HG03103 (cell line): ENCODE results near the gene VWC2.
"Not testable (repeated sequence)": the region's sequence is repeated elsewhere in the genome, so short reads cannot be mapped to it uniquely, and the experiment has no call there.

Source experiments
- ATAC-seq: cut with Tn5 transposase; IDR thresholded peaks from one replicate; pipeline ENCODE4 v1.9.1; 2021; ENCODE audit warnings: low read depth; ENCODE audit not compliant: unreplicated experiment

Gene VWC2

DNA sequence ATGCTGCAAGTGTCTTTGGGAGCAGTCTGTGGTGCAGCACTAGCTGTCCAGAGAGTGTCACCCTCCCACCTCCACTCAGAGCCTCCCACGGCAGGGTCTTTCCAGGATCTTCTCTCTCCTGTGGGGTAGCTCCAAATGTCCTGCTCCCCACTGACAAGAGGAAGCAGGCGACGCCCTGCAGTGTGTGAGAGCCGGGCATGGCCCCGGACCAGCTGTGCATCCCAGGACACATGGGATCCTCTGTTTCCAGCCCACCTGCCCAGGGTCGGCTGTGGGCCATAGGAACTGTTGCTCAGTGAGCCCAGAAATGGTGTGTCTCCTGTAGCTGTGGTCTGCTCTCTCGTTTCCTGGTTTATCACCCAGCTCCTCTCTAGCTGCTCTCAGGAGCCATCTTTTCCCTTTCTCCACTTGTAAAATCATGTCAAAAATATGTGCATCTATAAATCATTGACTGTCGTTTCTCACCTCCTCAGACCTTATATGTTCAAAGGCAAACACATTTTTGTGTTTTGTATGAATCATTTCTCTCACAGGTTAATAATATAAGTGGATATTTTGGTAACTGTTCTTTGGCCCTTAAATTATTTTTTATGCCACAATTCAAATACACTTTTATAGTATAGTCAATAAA lies 74.9 kb downstream of the VWC2 start:
- ATAC-seq, result no peak

- ATAC-seq, result no peak
Observed at GRCh38 chr7:49850921-49851613, 77.6 kb downstream of the VWC2 start.

- not testable (repeated sequence) for ATAC-seq
Observed at GRCh38 chr7:49851614-49851934, 78.1 kb downstream of the VWC2 start.

DNA sequence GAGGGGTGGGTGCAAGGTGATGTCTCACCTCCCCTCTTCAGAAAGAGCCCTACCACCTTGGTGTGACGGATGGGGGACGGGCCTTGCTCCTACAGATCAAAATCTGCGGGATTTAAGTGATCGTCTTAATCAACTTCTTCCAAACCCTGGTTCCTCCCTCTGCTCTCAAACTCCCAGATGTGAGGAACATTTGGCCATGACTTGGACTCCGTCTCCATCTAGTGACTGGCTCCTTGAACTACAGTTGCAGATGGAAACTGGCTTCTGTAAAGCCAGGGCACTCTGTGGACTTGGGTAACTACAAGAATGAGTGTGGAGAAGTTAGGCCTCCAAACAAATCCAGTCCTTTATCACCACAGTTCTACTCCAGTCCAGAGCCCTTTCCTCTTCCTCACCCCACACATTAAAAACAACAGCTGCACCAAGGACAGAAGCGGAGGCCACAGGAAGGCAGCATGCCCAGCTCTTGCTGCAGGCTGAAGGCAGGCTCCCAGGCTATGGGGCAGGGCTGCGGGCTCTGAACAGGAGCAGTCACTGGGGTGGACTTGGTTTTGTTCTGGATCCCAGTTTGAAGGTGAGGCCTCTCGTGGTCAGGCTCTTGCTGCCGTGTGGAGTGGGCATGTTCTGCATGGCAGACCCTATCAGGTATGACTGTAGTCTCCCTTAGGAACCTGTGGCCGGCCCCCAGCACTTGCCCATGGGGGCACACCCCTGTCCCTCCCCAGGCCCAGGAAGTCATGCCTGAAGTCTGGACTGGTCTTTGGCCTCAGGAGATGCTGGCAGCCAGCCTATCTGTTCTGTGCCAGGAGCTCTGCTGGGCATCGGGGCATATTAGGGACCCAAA lies 79.4 kb downstream of the VWC2 start:
- ATAC-seq, result peak; percentile 69

GRCh38 chr7:49855281-49855980 lies 82.0 kb downstream of the VWC2 start:
- no peak for ATAC-seq

- no peak for ATAC-seq
Observed at GRCh38 chr7:49860293-49860692, 86.9 kb downstream of the VWC2 start.

- no peak for ATAC-seq
Observed at GRCh38 chr7:49866076-49866735, 92.8 kb downstream of the VWC2 start.

DNA sequence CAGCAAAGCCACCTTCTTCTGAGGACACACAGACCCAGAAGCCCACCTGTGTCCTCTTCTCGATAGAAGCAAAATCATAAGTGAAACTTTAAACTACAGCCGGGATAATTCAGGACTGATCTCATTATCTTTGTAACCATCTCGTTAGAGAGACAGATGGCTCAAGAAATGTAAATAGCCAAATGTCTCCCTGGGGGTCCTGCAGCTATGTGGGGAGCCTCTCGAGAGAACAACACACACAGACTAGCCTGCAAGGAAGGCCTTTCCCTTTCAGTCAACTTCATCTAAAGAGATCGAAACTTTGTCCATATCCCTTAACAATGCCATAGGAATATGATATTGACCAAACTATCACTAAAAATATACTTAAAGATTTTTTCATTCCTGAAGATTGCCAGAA lies 93.5 kb downstream of the VWC2 start:
- ATAC-seq, result no peak

- no peak for ATAC-seq
Observed at GRCh38 chr7:49873420-49873819, 100.0 kb downstream of the VWC2 start.

DNA sequence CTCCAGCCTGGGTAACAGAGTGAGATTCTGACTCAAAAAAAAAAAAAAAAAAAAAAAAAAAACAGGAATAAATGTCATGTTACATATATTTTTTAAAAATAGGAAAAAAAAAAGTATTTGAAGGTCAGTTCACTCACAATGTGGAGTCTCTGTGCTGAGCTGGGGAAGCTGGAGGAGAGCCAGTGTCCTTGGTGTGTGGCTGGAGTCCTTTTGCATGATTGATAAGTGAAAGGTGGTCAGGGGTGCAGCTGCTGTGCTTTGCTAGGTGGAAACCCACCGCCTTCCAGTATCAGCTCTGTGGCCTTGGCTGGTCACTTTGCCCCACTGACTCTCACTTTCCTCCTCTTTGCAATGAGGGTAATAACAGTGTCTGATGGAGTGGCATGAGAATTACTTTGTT lies 101.9 kb downstream of the VWC2 start:
- ATAC-seq, result no peak

DNA sequence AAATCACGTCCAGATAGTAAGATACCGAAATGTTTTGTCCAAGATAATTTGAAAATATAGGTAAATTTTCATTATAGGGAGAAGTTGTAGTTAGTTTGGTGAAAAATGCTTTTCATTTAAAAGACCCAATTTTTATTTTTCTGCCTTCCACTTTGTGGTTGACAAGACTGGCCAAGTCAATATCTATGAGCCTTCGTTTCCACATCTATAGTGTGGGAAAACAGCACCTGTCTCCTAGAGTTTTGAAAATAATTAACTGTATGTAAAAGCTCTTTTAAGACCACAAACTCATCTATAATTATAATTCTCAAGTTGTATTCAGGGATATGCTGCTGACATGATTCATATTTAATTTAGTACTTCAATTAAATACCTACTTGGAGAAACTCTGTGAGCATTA lies 102.8 kb downstream of the VWC2 start:
- ATAC-seq, result no peak

- ATAC-seq, result no peak
Observed at GRCh38 chr7:49878089-49878488, 104.7 kb downstream of the VWC2 start.

GRCh38 chr7:49878627-49879026 lies 105.2 kb downstream of the VWC2 start:
- ATAC-seq, result no peak

DNA sequence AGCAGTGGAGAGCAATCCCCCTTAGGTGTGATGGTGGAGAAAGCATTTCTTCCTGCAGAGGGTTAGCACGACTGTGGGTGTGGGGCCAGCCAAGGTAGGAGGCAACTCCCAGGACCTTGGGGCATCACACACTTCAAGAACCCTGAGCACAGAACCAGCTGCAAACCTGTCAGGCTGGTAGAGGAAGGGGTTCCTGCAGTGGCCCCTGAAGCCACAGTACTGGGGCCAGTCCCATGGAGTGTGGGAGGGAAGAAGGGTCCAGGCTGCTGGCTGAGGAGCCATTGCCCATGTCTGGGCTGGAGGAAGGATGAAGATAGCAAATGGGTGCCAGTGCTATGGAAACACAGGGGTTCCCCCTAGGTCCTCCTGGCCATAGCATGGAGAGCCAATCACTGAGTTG lies 110.5 kb downstream of the VWC2 start:
- no peak for ATAC-seq

DNA sequence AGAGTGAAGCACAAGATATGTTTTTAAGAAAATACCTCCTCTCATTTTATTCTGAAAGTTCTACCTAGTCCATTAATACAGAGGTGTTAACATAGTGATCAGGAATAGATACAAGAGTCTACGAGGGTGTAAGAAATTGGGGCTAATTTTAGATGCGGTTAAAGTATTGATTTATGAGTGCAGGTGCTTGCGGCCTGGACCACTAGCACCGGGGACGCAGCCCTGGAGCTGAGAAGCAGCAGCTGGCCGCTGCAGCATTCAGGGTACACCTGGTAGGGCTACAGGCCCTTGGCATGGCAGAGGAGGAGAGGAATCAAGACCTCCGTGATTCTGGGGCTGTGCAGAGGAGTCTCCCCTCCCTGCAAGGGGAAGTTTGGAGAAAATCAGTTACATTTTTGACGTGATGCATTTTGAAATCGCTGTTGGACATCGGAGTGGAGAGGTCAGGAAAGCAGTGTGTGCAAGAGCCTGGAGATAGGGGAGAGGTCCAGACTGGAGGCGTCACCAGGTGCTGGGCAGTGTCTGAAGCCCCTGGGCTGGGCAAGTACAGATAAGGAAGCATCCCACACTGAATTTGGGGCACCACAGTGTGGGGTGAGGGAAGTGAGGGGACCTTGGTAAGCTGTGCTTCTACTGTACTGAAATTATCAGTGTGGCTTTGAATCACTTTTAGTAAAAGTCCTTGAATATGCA lies 112.3 kb downstream of the VWC2 start:
- no peak for ATAC-seq

DNA sequence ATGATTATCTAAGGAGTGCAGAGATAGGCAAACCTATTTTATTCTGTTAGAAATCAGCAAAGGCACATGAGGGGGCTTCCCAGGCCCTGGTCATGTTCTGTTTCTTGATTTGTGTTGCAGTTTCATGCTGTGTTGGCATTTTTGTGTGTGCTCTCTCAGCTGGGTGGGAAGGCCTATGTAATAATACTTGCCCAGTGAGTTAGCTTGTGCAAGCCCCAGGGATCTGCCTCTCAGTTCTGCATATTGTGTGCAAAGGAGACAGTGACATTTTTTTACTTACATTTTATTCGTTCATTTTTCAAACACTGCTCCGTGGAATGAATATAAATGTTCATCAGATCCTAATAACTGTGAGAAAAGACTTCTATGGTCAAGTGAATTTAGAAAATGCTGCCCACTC lies 119.0 kb downstream of the VWC2 start:
- ATAC-seq, result no peak

DNA sequence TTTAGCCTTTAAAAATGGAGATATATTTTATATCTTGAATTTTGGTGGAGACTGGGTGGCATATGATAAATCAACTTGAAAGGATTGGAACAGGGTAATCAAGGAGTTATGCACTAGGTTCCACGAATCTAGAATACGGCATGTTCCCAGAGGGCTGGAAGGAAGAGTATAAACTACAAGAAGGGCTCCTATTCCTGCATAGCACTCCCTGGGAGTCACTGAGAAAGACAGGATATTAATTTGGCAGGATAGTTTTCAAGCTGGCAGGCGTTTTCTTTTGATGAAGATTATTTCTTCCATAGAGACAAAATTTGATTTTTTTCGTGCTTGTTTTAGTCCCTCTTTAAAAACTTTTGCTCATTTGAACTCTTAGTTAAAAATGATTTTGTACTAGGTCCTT lies 119.7 kb downstream of the VWC2 start:
- ATAC-seq, result no peak

DNA sequence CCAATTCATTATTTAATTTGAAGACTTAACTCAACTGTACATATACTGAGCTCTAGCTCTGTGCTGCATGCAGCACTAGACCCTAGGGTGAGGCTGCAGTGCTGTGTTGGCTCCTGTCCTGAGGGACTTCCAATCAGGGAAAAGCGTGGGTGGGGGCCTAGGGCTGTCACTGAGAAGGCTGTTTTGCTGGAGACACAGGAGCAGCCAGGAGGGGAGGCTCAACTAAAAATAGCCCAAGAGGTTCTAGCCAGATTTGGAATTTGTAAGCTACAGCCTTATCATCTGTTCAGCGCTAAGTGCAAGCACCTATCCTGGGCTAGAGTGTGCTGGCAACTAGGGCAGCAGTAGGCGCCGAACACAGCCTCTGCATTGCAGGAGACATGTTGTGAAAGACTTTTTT lies 121.1 kb downstream of the VWC2 start:
- no peak for ATAC-seq

GRCh38 chr7:49911909-49912308 lies 138.5 kb downstream of the VWC2 start:
- ATAC-seq, result no peak

DNA sequence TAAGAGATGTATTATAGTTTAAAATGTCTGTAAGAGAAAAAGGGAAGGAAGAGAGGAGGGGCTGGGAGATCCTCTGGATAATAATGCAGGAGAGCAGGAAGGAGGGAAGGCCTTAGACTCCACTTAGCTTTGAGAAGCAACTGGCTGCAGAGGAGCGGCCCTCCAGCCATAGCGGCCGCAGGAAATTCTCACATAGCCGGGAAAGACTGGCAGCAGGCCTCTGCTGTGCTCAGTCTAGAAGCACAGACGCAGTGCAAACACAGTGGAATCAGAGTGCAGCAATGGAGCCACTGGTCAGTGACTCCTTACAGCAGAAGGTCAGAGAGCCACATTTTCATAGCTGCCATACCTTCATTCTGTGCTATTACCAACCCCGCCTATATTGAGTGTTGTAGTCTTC lies 153.3 kb downstream of the VWC2 start:
- no peak for ATAC-seq
